WTC11 (cell line): ENCODE data around the gene BLOC1S4. TPM values are rescaled to one million over a fixed set of nuclear protein-coding genes. Genes with fewer than 3 reads are reported as not detected.

Source experiments
- ATAC-seq: fragments of 200-7000 bp; cut with Tn5 transposase; 2 replicates; pipeline ENCODE4 v1.10.0; 2021; ENCODE audit warnings: mild to moderate bottlenecking, moderate library complexity
- CTCF ChIA-PET: fragments of 300-600 bp; sonication (Branson Sonifier 250); formaldehyde crosslinking; loops from one replicate; lab custom pipeline; 2021; ENCODE audit warnings: antibody characterized with exemption; lab: Charles Lee
- POLR2A ChIA-PET: fragments of 350-600 bp; sonication (Branson Sonifier 250); formaldehyde crosslinking; loops from one replicate; lab custom pipeline; 2021; ENCODE audit warnings: antibody characterized with exemption; lab: Charles Lee
- DNase-seq: peaks from one replicate; pipeline ENCODE4 v3.0.0; 2021; ENCODE audit warnings: low spot score
- H3K27ac Mint-ChIP-seq: 2 replicates; pipeline ENCODE4 v1.8.0; 2021; ENCODE audit warnings: mixed read lengths
- H3K27me3 Mint-ChIP-seq: 2 replicates; pipeline ENCODE4 v1.8.0; 2021; ENCODE audit warnings: low read depth, mild to moderate bottlenecking, moderate library complexity, mixed read lengths
- H3K36me3 Mint-ChIP-seq: 2 replicates; pipeline ENCODE4 v1.8.0; 2021; ENCODE audit warnings: mixed read lengths
- H3K4me1 Mint-ChIP-seq: 2 replicates; pipeline ENCODE4 v1.8.0; 2022; ENCODE audit warnings: mixed read lengths
- H3K4me3 Mint-ChIP-seq: 2 replicates; pipeline ENCODE4 v1.8.0; 2021; ENCODE audit warnings: mild to moderate bottlenecking, moderate library complexity, mixed read lengths
- H3K9me3 Mint-ChIP-seq: 2 replicates; pipeline ENCODE4 v1.8.0; 2021; ENCODE audit warnings: mixed read lengths
- ATF1 ChIP-seq: sonication (generic); formaldehyde crosslinking; IDR thresholded peaks from 2 replicates; pipeline ENCODE4 v1.8.1; 2023; ENCODE audit warnings: mild to moderate bottlenecking, moderate library complexity, missing genetic modification reagents
- ETV6 ChIP-seq: sonication (generic); formaldehyde crosslinking; IDR thresholded peaks from 2 replicates; pipeline ENCODE4 v1.8.1; 2022; ENCODE audit warnings: mild to moderate bottlenecking, missing genetic modification reagents
- FOXJ3 ChIP-seq: sonication (generic); formaldehyde crosslinking; IDR thresholded peaks from 2 replicates; pipeline ENCODE4 v1.9.0; 2021; ENCODE audit warnings: missing genetic modification reagents, mild to moderate bottlenecking, borderline replicate concordance
- FOXK1 ChIP-seq: sonication (generic); formaldehyde crosslinking; IDR thresholded peaks from 2 replicates; pipeline ENCODE4 v1.8.0; 2022; ENCODE audit warnings: mild to moderate bottlenecking, moderate library complexity, missing genetic modification reagents
- GABPB1 ChIP-seq: sonication (generic); formaldehyde crosslinking; IDR thresholded peaks from 2 replicates; pipeline ENCODE4 v1.8.1; 2023; ENCODE audit warnings: mild to moderate bottlenecking, missing genetic modification reagents
- GRHL2 ChIP-seq: fragments of 250-450 bp; sonication (Bioruptor Pico); IDR thresholded peaks from 2 replicates; pipeline ENCODE4 v1.8.0; 2022; ENCODE audit warnings: mild to moderate bottlenecking, moderate library complexity; ENCODE audit not compliant: insufficient replicate concordance, severe bottlenecking
- IRF2 ChIP-seq: sonication (generic); formaldehyde crosslinking; IDR thresholded peaks from 2 replicates; pipeline ENCODE4 v1.8.0; 2022; ENCODE audit warnings: low read depth, missing genetic modification reagents, borderline replicate concordance
- NFYB ChIP-seq: sonication (generic); formaldehyde crosslinking; conservative IDR thresholded peaks from 2 replicates; pipeline ENCODE4 v1.8.0; 2022; ENCODE audit warnings: low read depth, missing genetic modification reagents
- NR2C2 ChIP-seq: sonication (generic); formaldehyde crosslinking; IDR thresholded peaks from 2 replicates; pipeline ENCODE4 v1.8.0; 2022; ENCODE audit warnings: mild to moderate bottlenecking, missing genetic modification reagents
- SOX15 ChIP-seq: fragments of 250-450 bp; sonication (Bioruptor Pico); IDR thresholded peaks from 2 replicates; pipeline ENCODE4 v1.9.0; 2021; ENCODE audit warnings: mild to moderate bottlenecking
- SP1 ChIP-seq: sonication (generic); formaldehyde crosslinking; conservative IDR thresholded peaks from 2 replicates; pipeline ENCODE4 v1.8.1; 2022; ENCODE audit warnings: missing genetic modification reagents
- TEAD4 ChIP-seq: sonication (generic); formaldehyde crosslinking; IDR thresholded peaks from 2 replicates; pipeline ENCODE4 v1.8.0; 2022; ENCODE audit warnings: mild to moderate bottlenecking, missing genetic modification reagents
- ZNF121 ChIP-seq: sonication (generic); formaldehyde crosslinking; IDR thresholded peaks from 2 replicates; pipeline ENCODE4 v1.8.0; 2023; ENCODE audit warnings: missing genetic modification reagents
- total RNA-seq: library from RNA; stranded (reverse); gene quantifications from 3 replicates; pipeline ENCODE4 v1.2.3, GENCODE V29; 2021
- TF ChIP-seq, protein P1 (sequence below): sonication (generic); formaldehyde crosslinking; IDR thresholded peaks from 2 replicates; pipeline ENCODE4 v1.8.0; 2022; ENCODE audit warnings: mild to moderate bottlenecking, missing genetic modification reagents
- TF ChIP-seq, protein P2 (sequence below): sonication (generic); formaldehyde crosslinking; IDR thresholded peaks from 2 replicates; pipeline ENCODE4 v1.8.1; 2023; ENCODE audit warnings: mild to moderate bottlenecking, missing genetic modification reagents
- TF ChIP-seq, protein P3 (sequence below): sonication (generic); formaldehyde crosslinking; IDR thresholded peaks from 2 replicates; pipeline ENCODE4 v1.8.0; 2023; ENCODE audit warnings: missing genetic modification reagents, mild to moderate bottlenecking, borderline replicate concordance
- TF ChIP-seq, protein P4 (sequence below): sonication (generic); formaldehyde crosslinking; IDR thresholded peaks from 2 replicates; pipeline ENCODE4 v1.8.1; 2022; ENCODE audit warnings: low read depth, missing genetic modification reagents, borderline replicate concordance
- TF ChIP-seq, protein P5 (sequence below): fragments of 250-450 bp; sonication (Bioruptor Pico); conservative IDR thresholded peaks from 2 replicates; pipeline ENCODE4 v1.9.0; 2021; ENCODE audit warnings: mild to moderate bottlenecking

BLOC1S4 gene
- total RNA-seq, 1 experiment from 2014 or later, result 21.4 TPM

DNA sequence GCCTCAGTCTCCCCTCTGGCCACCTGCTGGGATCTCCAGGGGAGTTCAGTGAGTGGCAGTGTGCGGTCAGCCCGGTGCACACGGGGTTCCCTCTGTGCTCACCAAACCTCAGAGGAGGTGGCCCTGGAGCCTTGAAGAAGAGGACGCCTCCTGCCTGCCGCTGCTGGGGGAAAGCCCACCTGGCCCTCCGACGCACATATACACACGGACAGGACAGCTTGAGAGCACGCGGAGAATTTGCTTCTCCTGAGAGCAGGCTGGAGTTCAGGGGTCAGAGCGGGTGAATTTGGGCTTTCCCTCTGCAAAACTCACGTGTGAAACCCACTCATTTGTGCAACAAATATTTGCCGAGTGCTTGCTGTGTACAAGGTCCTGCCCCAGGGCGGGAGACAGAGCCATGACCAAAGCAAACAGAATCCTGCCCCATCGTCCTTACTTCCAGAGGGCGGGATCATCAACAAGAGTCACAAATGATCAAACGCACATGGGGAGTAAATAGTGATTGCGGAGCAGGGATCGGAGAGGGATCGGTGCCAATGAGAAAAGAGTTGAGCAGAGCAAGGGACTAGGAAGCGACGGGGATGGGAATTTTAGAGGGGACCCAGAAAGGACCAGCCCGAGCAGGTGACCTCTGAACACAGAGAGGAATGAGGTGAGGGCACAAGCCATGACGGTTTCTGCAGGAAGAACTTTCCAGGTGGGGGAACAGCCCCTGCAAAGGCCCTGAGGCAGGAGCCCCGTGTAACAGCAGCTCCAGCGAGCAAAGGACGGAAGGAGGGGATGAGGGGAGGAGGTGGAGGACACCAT lies 17.6 kb downstream of the BLOC1S4 start:
- ATAC-seq (no peak), DNase-seq (no peak)
- Mint-ChIP-seq H3K27me3 (no peaks in the 10 kb centered on the region; the same call in 1 of the 2 replicates), H3K27ac (no peak overlapping the region), H3K36me3 (no peaks in the 10 kb centered on the region)
- ChIA-PET POLR2A (no interaction called here), CTCF (interaction anchor here (1.2 kb wide), 1 partner anchor 13 kb away, joined by 3 read pairs; no protein-coding TSS in a partner anchor)
- TF ChIP-seq, protein P1, sequence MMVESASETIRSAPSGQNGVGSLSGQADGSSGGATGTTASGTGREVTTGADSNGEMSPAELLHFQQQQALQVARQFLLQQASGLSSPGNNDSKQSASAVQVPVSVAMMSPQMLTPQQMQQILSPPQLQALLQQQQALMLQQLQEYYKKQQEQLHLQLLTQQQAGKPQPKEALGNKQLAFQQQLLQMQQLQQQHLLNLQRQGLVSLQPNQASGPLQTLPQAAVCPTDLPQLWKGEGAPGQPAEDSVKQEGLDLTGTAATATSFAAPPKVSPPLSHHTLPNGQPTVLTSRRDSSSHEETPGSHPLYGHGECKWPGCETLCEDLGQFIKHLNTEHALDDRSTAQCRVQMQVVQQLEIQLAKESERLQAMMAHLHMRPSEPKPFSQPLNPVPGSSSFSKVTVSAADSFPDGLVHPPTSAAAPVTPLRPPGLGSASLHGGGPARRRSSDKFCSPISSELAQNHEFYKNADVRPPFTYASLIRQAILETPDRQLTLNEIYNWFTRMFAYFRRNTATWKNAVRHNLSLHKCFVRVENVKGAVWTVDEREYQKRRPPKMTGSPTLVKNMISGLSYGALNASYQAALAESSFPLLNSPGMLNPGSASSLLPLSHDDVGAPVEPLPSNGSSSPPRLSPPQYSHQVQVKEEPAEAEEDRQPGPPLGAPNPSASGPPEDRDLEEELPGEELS (CRISPR knock-in tag), result no peak
- TF ChIP-seq GABPB1 (CRISPR knock-in tag) (0 out of 2 replicates have a peak, but pooled peaks have one; percentile 38), NR2C2 (CRISPR knock-in tag) (no peak)
- TF ChIP-seq, all 79 proteins: peak for 1
- Mint-ChIP-seq H3K4me3 (no peak overlapping the region), H3K4me1 (peaks cover 7% of the 10 kb centered on the region), H3K9me3 (no peaks in the 10 kb centered on the region)

DNA sequence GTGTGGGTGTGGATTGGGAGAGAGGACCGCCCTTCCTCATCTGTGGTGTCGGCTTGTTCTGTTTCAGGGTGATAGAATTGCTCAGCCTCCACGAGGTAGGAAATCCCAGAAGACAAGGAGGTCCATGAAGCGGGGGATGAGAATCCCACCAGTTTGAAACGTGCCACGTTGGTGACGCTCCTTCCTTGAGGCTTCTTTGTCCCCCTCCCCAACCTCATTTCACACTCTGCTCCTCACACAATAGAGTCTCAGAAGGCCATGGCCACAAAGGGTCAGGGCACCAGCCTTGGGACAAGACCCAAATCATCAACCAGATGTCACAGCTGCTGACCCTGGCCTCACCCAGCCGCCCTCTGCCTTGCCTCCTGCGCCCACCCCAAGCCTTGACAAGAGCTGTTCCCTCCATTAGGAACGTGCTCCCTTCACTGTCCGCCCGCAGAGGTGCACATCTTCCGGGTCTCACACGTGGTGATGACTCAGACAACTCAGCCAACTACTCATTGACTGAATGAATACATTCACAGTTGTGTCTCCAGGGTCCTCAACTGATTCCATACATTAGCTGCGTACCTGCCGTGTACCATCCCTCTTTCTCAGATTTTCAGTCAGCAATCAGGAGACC lies 18.3 kb downstream of the BLOC1S4 start:
- H3K27ac Mint-ChIP-seq, result no peak overlapping the region
- no peak for DNase-seq
- peaks cover 5% of the 10 kb centered on the region for H3K4me1 Mint-ChIP-seq
- H3K4me3 Mint-ChIP-seq, result no peak overlapping the region
- ChIA-PET CTCF (interaction anchor here (1.3 to 1.6 kb wide), 2 partner anchors 14 to 139 kb away, joined by 3 to 9 read pairs; no protein-coding TSS in a partner anchor), POLR2A (no interaction called here)
- peaks cover 2% of the 10 kb centered on the region; the same call in 1 of the 2 replicates for H3K9me3 Mint-ChIP-seq
- no peak for ATAC-seq
- H3K27me3 Mint-ChIP-seq, result no peaks in the 10 kb centered on the region; the same call in 1 of the 2 replicates
- H3K36me3 Mint-ChIP-seq, result no peaks in the 10 kb centered on the region
- TF ChIP-seq, protein P2, sequence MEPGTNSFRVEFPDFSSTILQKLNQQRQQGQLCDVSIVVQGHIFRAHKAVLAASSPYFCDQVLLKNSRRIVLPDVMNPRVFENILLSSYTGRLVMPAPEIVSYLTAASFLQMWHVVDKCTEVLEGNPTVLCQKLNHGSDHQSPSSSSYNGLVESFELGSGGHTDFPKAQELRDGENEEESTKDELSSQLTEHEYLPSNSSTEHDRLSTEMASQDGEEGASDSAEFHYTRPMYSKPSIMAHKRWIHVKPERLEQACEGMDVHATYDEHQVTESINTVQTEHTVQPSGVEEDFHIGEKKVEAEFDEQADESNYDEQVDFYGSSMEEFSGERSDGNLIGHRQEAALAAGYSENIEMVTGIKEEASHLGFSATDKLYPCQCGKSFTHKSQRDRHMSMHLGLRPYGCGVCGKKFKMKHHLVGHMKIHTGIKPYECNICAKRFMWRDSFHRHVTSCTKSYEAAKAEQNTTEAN (CRISPR knock-in tag), result no peak
- TF ChIP-seq, protein P3, sequence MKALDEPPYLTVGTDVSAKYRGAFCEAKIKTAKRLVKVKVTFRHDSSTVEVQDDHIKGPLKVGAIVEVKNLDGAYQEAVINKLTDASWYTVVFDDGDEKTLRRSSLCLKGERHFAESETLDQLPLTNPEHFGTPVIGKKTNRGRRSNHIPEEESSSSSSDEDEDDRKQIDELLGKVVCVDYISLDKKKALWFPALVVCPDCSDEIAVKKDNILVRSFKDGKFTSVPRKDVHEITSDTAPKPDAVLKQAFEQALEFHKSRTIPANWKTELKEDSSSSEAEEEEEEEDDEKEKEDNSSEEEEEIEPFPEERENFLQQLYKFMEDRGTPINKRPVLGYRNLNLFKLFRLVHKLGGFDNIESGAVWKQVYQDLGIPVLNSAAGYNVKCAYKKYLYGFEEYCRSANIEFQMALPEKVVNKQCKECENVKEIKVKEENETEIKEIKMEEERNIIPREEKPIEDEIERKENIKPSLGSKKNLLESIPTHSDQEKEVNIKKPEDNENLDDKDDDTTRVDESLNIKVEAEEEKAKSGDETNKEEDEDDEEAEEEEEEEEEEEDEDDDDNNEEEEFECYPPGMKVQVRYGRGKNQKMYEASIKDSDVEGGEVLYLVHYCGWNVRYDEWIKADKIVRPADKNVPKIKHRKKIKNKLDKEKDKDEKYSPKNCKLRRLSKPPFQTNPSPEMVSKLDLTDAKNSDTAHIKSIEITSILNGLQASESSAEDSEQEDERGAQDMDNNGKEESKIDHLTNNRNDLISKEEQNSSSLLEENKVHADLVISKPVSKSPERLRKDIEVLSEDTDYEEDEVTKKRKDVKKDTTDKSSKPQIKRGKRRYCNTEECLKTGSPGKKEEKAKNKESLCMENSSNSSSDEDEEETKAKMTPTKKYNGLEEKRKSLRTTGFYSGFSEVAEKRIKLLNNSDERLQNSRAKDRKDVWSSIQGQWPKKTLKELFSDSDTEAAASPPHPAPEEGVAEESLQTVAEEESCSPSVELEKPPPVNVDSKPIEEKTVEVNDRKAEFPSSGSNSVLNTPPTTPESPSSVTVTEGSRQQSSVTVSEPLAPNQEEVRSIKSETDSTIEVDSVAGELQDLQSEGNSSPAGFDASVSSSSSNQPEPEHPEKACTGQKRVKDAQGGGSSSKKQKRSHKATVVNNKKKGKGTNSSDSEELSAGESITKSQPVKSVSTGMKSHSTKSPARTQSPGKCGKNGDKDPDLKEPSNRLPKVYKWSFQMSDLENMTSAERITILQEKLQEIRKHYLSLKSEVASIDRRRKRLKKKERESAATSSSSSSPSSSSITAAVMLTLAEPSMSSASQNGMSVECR (CRISPR knock-in tag), result no peak
- TF ChIP-seq ATF1 (CRISPR knock-in tag), result no peak
- TF ChIP-seq SOX15 (CRISPR knock-in tag), result no peak
- TF ChIP-seq NFYB (CRISPR knock-in tag), result no peak
- TF ChIP-seq FOXK1 (CRISPR knock-in tag), result no peak
- TF ChIP-seq, protein P4, sequence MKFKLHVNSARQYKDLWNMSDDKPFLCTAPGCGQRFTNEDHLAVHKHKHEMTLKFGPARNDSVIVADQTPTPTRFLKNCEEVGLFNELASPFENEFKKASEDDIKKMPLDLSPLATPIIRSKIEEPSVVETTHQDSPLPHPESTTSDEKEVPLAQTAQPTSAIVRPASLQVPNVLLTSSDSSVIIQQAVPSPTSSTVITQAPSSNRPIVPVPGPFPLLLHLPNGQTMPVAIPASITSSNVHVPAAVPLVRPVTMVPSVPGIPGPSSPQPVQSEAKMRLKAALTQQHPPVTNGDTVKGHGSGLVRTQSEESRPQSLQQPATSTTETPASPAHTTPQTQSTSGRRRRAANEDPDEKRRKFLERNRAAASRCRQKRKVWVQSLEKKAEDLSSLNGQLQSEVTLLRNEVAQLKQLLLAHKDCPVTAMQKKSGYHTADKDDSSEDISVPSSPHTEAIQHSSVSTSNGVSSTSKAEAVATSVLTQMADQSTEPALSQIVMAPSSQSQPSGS, result no peak
- no peak for TF ChIP-seq TEAD4 (CRISPR knock-in tag)
- TF ChIP-seq FOXJ3 (CRISPR knock-in tag), result no peak
- no peak for TF ChIP-seq SP1 (CRISPR knock-in tag)
- TF ChIP-seq IRF2 (CRISPR knock-in tag), result no peak
- no peak for TF ChIP-seq GRHL2 (CRISPR knock-in tag)
- TF ChIP-seq GABPB1 (CRISPR knock-in tag), result no peak
- no peak for TF ChIP-seq ETV6
- TF ChIP-seq ZNF121 (CRISPR knock-in tag), result no peak
- TF ChIP-seq, protein P5, sequence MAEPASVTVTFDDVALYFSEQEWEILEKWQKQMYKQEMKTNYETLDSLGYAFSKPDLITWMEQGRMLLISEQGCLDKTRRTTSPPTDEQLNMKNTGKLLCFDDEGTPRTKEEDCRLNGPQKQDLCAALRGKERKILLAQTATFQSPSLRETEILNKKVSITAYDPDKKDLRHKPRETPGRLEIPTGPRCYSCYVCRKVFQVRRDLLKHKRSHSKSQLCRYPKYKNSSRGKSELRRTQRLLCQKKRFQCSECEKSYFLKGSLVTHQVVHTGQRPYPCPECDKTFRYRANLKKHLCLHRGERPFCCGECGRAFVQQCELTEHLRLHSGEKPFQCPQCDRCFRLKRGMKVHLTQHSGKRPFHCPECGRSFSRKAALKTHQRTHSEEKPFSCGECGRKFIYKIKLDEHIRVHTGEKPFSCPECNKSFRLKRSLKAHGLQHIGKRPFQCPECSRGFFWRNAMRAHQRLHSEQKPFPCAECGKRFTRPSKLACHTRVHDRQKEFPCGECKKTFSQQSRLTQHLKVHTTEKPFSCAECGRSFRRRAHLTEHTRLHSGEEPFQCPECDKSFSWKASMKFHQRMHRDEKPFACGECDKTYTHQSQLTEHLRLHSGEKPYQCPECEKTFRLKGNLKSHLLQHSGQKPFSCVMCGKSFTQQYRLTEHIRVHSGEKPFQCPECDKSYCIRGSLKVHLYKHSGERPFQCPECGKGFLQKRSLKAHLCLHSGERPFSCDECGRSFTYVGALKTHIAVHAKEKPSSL (CRISPR knock-in tag), result no peak
